DMS53 treated with DMSO at 0.1 percent for 48 hours (cell line): ENCODE results near the gene WDR64.
A peak's percentile ranks its signal among the peaks of the same experiment; 100 is the strongest.
"Not testable (repeated sequence)": the region's sequence is repeated elsewhere in the genome, so short reads cannot be mapped to it uniquely, and the experiment has no call there.

Experiments
- DNase-seq: peaks from one replicate; lab custom pipeline; 2025; ENCODE audit not compliant: unreplicated experiment; lab: John Stamatoyannopoulos, UW

Gene WDR64

GRCh38 chr1:241698177-241698576 is 46.1 kb downstream of the WDR64 start:
- no peak for DNase-seq

GRCh38 chr1:241701483-241702295 is 49.6 kb downstream of the WDR64 start:
- DNase-seq: no peak

GRCh38 chr1:241702442-241703373 is 50.6 kb downstream of the WDR64 start:
- DNase-seq: no peak

- DNase-seq: not testable (repeated sequence)
Measured at GRCh38 chr1:241703739-241704138, 51.7 kb downstream of the WDR64 start.

GRCh38 chr1:241706257-241706656 is 54.2 kb downstream of the WDR64 start:
- DNase-seq: peak; percentile 2

- DNase-seq: no peak
Measured at GRCh38 chr1:241706967-241707366, 54.9 kb downstream of the WDR64 start.

GRCh38 chr1:241707442-241707841 is 55.4 kb downstream of the WDR64 start:
- no peak for DNase-seq

- DNase-seq: no peak
Measured at GRCh38 chr1:241711326-241711725, 59.2 kb downstream of the WDR64 start.

GRCh38 chr1:241713316-241713715 is 61.2 kb downstream of the WDR64 start:
- no peak for DNase-seq

- DNase-seq: no peak
Measured at GRCh38 chr1:241714321-241715218, 62.5 kb downstream of the WDR64 start.

- DNase-seq: no peak
Measured at GRCh38 chr1:241715435-241715834, 63.4 kb downstream of the WDR64 start.

GRCh38 chr1:241715956-241716355 is 63.9 kb downstream of the WDR64 start:
- no peak for DNase-seq

- peak; percentile 22 for DNase-seq
Measured at GRCh38 chr1:241716915-241717656, 65.0 kb downstream of the WDR64 start.

- peak; percentile 59 for DNase-seq
Measured at GRCh38 chr1:241717975-241718374, 65.9 kb downstream of the WDR64 start.

- no peak for DNase-seq
Measured at GRCh38 chr1:241721011-241721410, 68.9 kb downstream of the WDR64 start.

- DNase-seq: no peak
Measured at GRCh38 chr1:241722947-241723346, 70.9 kb downstream of the WDR64 start.

GRCh38 chr1:241724741-241725356 is 72.8 kb downstream of the WDR64 start:
- DNase-seq: no peak

GRCh38 chr1:241730031-241730430 is 78.0 kb downstream of the WDR64 start:
- no peak for DNase-seq

- no peak for DNase-seq
Measured at GRCh38 chr1:241733899-241734298, 81.8 kb downstream of the WDR64 start.

- no peak for DNase-seq
Measured at GRCh38 chr1:241734533-241734932, 82.5 kb downstream of the WDR64 start.
